HUES6 (cell line): Measurements from ENCODE around the gene ITIH2.
"Not testable (repeated sequence)": the region's sequence is repeated elsewhere in the genome, so short reads cannot be mapped to it uniquely, and the experiment has no call there.

ENCODE experiments used
- H3K27ac ChIP-seq: 2 replicates; pipeline ENCODE4 v1.7.0; 2013; ENCODE audit warnings: low read depth, mild to moderate bottlenecking, low read length, inconsistent platforms
- H3K27me3 ChIP-seq: 2 replicates; pipeline ENCODE4 v1.6.1; 2013; ENCODE audit warnings: low read length; ENCODE audit not compliant: control insufficient read depth, insufficient read depth
- H3K36me3 ChIP-seq: 2 replicates; pipeline ENCODE4 v1.6.1; 2013; ENCODE audit warnings: low read length; ENCODE audit not compliant: control insufficient read depth, insufficient read depth
- H3K4me1 ChIP-seq: 2 replicates; pipeline ENCODE4 v1.6.1; 2013; ENCODE audit warnings: low read length; ENCODE audit not compliant: control insufficient read depth, insufficient read depth
- H3K4me3 ChIP-seq: 2 replicates; pipeline ENCODE4 v1.5.1; 2013; ENCODE audit warnings: low read depth, low read length
- H3K9ac ChIP-seq: one replicate; pipeline ENCODE4 v1.6.1; 2013; ENCODE audit warnings: mild to moderate bottlenecking, low read length
- H3K9me3 ChIP-seq: 2 replicates; pipeline ENCODE4 v1.6.1; 2013; ENCODE audit warnings: low read depth, low read length; ENCODE audit not compliant: control insufficient read depth, insufficient read depth

The ITIH2 gene

GRCh38 chr10:7750222-7750621 lies 47.1 kb downstream of the ITIH2 start:
- Histone ChIP-seq H3K9me3 (no peaks in the 10 kb centered on the region), H3K36me3 (peaks cover 29% of the 10 kb centered on the region), H3K4me3 (no peak overlapping the region), H3K4me1 (no peaks in the 10 kb centered on the region), H3K27ac (no peak overlapping the region), H3K27me3 (no peaks in the 10 kb centered on the region), H3K9ac (no peak overlapping the region)

GRCh38 chr10:7752251-7752650 lies 49.1 kb downstream of the ITIH2 start:
- Histone ChIP-seq H3K9me3 (no peaks in the 10 kb centered on the region), H3K4me3 (no peak overlapping the region), H3K27me3 (no peaks in the 10 kb centered on the region), H3K27ac (no peak overlapping the region), H3K4me1 (no peaks in the 10 kb centered on the region), H3K9ac (no peak overlapping the region), H3K36me3 (peaks cover 44% of the 10 kb centered on the region)

GRCh38 chr10:7755103-7755502 lies 52.0 kb downstream of the ITIH2 start:
- H3K9me3 ChIP-seq = no peaks in the 10 kb centered on the region
- no peak overlapping the region for H3K27ac ChIP-seq
- H3K27me3 ChIP-seq = no peaks in the 10 kb centered on the region
- H3K4me3 ChIP-seq = no peak overlapping the region
- no peak overlapping the region for H3K9ac ChIP-seq
- H3K4me1 ChIP-seq = no peaks in the 10 kb centered on the region
- peaks cover 69% of the 10 kb centered on the region for H3K36me3 ChIP-seq

- peaks cover 82% of the 10 kb centered on the region for H3K36me3 ChIP-seq
- no peak overlapping the region for H3K4me3 ChIP-seq
- no peaks in the 10 kb centered on the region for H3K9me3 ChIP-seq
- H3K27me3 ChIP-seq = no peaks in the 10 kb centered on the region
- H3K9ac ChIP-seq = no peak overlapping the region
- no peaks in the 10 kb centered on the region for H3K4me1 ChIP-seq
- H3K27ac ChIP-seq = no peak overlapping the region
These were observed 53.4 kb downstream of the ITIH2 start for GRCh38 chr10:7756360-7756992.

GRCh38 chr10:7763929-7764328 lies 60.8 kb downstream of the ITIH2 start:
- no peak overlapping the region for H3K27ac ChIP-seq
- H3K36me3 ChIP-seq = peaks cover 92% of the 10 kb centered on the region
- no peaks in the 10 kb centered on the region for H3K27me3 ChIP-seq
- no peak overlapping the region for H3K9ac ChIP-seq
- no peaks in the 10 kb centered on the region for H3K4me1 ChIP-seq
- H3K4me3 ChIP-seq = no peak overlapping the region
- H3K9me3 ChIP-seq = no peaks in the 10 kb centered on the region

- Histone ChIP-seq H3K27ac (no peak overlapping the region), H3K9me3 (no peaks in the 10 kb centered on the region), H3K9ac (no peak overlapping the region), H3K36me3 (peaks cover 89% of the 10 kb centered on the region), H3K4me3 (no peak overlapping the region), H3K27me3 (no peaks in the 10 kb centered on the region), H3K4me1 (no peaks in the 10 kb centered on the region)
These were observed 63.1 kb downstream of the ITIH2 start for GRCh38 chr10:7766241-7766640.

GRCh38 chr10:7767209-7767608 lies 64.1 kb downstream of the ITIH2 start:
- Histone ChIP-seq H3K27me3 (no peaks in the 10 kb centered on the region), H3K36me3 (peaks cover 86% of the 10 kb centered on the region), H3K4me1 (no peaks in the 10 kb centered on the region), H3K27ac (no peak overlapping the region), H3K9me3 (no peaks in the 10 kb centered on the region), H3K9ac (no peak overlapping the region), H3K4me3 (no peak overlapping the region)

GRCh38 chr10:7768417-7768816 lies 65.3 kb downstream of the ITIH2 start:
- Histone ChIP-seq H3K4me1 (no peaks in the 10 kb centered on the region), H3K36me3 (peaks cover 83% of the 10 kb centered on the region), H3K27me3 (no peaks in the 10 kb centered on the region), H3K9me3 (no peaks in the 10 kb centered on the region), H3K9ac (no peak overlapping the region), H3K4me3 (no peak overlapping the region), H3K27ac (no peak overlapping the region)

- Histone ChIP-seq H3K9me3 (no peaks in the 10 kb centered on the region), H3K4me3 (no peak overlapping the region), H3K4me1 (no peaks in the 10 kb centered on the region), H3K27me3 (no peaks in the 10 kb centered on the region), H3K36me3 (peaks cover 80% of the 10 kb centered on the region), H3K9ac (no peak overlapping the region), H3K27ac (no peak overlapping the region)
These were observed 71.0 kb downstream of the ITIH2 start for GRCh38 chr10:7773845-7774801.

- Histone ChIP-seq H3K36me3 (peaks cover 82% of the 10 kb centered on the region), H3K4me3 (no peak overlapping the region), H3K9me3 (no peaks in the 10 kb centered on the region), H3K27me3 (no peaks in the 10 kb centered on the region), H3K4me1 (no peaks in the 10 kb centered on the region), H3K9ac (no peak overlapping the region), H3K27ac (no peak overlapping the region)
These were observed 73.7 kb downstream of the ITIH2 start for GRCh38 chr10:7776777-7777176.

GRCh38 chr10:7782194-7782593 lies 79.1 kb downstream of the ITIH2 start:
- not testable (repeated sequence) for H3K4me3 ChIP-seq, H3K4me1 ChIP-seq, H3K27ac ChIP-seq, H3K9ac ChIP-seq, H3K9me3 ChIP-seq, H3K27me3 ChIP-seq
- peaks cover 44% of the 10 kb centered on the region for H3K36me3 ChIP-seq
